Inflammatory macrophage treated with lipopolysaccharide for 1 hour (primary cell): ENCODE results near the gene MRGPRX3.
"Not testable (repeated sequence)": the region's sequence is repeated elsewhere in the genome, so short reads cannot be mapped to it uniquely, and the experiment has no call there.

Source experiments
- DNase-seq, 2 donors: peaks; one replicate each; pipeline ENCODE4 v3.0.0-alpha.2; 2020 to 2022

Gene MRGPRX3

DNA sequence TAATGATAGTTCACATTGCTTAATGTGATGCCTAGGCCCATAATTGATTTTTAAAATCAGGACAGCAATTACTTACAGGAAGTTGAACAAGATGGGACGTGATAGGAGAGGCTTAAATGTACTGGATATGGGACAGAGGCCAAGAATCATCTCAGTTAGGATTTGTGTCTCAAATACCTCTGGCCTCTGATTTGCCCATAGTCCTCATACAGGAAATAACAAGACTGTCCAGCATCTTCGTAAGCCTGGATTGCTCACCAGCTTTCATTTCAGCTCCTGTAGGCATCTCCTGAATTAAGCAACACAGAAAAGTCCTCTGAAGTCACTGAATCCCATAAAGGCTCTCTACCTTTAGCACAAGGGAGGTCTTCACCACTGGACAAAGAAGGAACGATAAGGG, at the start of gene MRGPRX3:
Gene MRGPRX3, plus strand, starts transcription at position 231 of the 400 bp plus-strand sequence. CDS start 4,632 bp downstream, outside the sequence.
- DNase-seq, result peak in 1 of 2 donors; percentile 24

DNA sequence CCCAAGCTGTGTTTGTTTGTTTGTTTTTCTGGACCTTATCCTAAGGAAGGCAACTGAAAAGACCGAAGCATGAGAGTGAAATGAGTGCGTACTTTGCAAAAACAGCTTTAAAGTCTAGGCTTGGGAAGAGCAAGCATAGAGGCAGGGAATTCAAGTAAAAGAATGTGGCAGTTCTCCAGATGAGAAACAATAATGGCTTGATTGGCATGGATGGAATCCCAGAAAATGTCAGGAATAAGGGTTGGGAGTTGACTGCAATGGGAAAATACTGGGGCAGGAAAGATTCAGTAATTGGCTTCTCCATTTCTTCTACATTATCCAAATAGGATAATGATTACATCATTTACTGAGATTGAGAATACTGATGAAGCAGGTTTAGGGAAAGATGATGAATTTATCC, 44.0 kb upstream of the MRGPRX3 start:
- no peak for DNase-seq

DNA sequence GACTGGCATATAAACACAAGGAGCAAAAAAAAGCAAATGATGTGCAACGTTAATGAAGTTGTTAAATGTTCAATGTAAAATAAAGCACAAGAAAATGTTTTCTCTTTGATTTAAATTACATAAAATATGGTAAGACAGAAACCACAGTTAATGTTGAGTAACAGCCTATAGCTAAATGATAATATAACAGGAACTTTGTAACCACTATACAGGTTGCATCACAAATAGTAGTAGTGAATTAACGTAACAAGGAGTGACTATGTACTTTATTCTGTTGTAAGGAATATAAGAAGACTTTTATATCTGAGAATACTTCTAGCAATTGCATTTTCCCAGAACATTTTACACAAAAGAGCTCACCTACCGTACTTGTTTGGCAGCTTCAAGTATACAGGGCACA, 43.4 kb upstream of the MRGPRX3 start:
- peak; percentile 5 to 22 for DNase-seq

DNA sequence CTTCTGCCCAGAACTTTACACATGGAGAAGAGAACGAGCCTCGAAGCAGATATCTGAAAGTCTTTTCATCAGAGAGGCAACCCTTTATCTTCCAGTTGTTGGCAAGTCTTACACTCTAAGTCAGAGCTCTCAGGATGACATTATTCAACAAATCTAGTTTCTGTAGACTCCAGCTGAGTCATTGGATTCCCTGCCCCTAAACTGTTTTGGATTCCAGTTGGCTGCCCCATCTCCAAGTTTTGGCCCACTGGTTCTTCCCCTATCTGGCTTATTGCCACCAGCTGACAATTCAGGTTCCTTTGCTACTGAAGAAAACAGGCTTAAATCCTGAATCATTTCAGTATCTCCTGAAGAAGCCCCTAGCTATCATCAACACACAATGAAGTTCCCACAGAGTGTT, 40.6 kb upstream of the MRGPRX3 start:
- DNase-seq, result no peak

DNA sequence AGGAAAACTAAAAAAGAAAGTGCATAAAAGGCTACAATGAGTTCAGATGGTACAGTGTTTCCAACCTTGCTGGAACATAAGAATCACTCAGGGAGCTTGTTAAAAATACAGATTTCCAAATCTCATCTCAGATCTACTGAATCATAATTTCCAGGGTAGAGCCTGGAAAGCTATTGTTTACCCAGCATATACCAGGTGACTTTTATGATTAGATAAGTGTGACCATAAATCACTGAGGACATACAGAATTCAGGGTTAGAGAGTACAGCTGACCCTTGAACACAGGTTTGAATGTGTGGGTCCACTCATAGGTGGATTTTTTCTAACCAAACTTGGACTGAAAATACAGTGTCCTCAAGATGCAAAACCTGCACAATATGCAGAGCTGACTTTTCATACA, 38.4 kb upstream of the MRGPRX3 start:
- no peak for DNase-seq

DNA sequence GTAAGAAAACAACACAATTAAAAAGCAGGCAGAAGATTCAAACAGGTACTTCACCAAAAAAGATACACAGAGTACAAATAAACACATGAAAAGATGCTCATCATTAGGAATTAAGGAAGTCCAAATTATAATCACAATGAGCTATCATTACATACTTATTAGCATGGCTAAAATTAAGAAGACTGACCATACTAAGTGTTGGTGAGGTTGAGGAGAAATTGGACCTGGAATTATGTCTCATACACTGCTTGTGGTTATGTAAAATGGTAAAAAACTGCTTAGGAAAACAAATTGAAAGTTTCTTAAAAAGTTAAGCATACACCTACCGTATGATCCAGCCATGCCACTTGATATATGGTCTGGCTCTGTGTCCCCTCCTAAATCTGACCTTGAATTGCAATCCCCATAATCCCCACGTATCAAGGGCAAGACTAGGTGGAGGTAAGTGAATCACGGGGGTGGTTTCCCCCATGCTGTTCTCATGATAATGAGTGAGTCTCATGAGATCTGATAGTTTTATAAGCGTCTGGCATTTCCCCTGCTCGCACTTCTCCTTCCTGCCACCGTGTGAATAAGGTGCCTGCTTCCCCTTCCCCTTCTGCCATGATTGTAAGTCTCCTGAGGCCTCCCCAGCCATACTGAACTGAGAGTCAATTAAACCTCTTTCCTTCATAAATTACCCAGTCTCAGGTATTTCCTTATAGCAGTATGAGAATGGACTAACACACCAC, 31.3 kb upstream of the MRGPRX3 start:
- DNase-seq, result peak in 1 of 2 donors; percentile 8

DNA sequence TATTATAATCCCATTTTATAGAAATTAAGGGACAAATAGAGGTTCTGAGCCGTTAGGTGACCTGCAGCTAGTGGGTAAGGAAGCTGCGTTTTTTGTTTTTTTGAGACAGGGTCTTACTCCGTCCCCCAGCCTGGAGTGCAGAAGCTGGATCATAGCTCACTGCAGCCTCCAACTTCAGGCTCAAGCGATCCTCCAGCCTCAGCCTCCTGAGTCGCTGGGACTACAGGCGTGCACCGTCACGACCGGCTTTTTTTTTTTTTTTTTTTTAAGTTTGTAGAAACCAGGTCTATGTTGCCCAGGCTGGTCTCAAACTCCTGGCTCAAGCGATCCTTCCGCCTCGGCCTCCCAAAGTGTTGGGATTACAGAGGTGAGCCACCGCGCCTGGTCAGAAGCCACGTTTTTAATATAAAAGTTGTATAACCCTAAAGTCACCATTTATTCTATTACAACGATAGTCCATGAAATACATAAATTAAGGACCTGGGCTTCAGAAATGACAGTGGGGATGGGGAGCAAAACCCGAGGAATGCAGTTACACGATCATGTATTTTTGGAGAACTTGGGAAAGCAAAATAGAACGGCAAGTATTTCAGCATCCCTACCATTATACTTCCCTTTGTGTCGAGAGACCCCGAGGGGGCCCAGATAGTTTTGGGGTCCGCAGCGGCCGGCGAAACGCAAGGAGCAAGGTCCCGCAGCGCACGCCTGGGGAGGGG, 27.1 kb upstream of the MRGPRX3 start:
- no peak for DNase-seq

DNA sequence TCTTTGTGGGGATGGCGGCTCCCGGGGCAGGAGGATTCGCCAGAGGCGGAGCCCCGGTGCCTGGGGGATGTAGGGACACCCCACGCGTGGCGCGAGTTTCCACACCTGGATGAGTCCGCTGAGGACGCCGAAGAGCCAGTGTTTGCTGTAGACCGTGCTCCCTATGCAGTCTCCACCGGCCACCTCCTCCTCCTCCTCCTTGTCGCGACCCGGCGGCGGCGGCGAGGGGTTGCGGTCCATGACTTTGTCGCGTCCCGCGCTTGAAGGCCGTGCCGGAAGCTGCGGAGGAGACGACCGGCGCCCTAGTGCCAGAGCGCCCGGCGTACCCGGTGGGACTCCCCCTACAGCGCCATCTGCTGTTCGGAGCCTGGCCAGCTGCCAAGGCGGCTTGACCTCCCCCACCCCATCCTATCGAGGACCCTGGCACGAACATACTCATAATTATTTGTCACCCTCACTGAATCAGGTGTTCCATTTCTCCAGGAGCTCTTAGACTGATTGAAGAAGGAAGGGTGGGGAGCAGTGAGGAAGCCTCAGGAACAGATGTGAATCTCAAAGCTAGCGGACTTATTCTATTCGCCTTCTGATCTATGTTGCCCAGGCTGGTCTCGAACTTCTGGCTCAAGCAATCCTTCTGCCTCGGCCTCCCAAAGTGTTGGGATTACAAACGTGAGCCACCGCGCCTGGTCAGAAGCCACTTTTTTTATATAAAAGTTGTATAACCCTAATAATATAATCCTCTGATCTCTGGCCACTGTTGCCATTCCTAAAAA, 26.4 kb upstream of the MRGPRX3 start, which contains the start of gene SAAL1:
Gene SAAL1, minus strand, starts transcription at position 281 of the 773 bp plus-strand sequence. Its CDS starts 41 bp downstream, at position 240.
- peak; percentile 61 to 92 for DNase-seq

DNA sequence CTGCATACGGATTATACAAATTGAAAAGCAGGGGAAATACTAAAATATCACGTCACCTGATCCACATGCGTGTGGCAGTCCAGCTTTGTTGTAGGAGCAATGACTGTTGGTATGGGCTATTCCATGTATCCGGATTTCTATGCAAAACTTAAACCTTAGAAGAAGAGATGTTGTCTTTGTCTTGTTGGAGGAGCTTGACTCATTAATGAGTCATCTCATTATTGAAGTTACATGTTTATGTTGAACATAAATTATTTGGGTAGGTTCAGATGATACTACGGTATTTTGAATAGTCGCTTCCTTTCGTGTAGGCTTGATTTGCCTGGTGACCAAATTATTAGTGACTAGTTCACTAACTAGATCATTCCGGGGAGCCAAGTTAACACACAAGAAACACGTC, 25.7 kb upstream of the MRGPRX3 start:
- DNase-seq, result no peak

DNA sequence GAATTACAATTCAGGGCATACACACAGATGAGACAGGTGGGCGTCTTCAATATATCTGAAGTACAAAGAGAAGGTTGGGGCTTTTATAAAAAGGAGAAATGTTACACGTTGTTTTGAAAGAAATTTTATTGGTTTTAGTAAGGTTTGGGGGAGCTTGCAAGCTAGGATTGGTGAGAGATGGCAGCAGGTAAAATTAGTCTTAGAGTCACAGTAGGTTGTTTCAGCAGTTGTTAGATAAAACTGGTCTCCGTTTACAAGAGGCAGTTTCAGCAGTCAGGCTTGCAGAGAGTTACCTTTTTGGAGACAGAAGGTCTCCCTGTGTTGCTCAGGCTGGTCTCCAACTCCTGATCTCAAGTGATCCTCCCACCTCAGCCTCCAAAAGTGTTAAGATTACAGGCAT, 24.1 kb upstream of the MRGPRX3 start:
- no peak for DNase-seq

DNA sequence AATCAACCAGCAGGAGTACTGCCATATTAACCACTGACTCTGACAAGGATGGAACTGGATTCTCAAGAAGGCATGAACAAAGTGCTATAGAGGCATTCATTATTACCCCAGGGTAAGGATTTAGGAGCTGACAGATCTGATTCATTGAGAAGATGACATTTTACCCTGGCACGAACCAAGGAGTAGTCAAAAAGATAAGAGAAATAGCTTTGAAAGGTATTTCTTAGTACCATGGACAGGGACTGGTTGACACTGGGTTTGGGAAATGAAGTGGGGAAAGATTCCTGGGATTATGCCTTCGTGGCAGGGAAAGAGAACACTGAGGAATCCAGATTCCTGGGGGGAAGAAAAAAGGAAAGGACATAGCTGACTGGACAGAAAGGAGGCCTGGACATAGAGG, 21.4 kb upstream of the MRGPRX3 start:
- no peak for DNase-seq

DNA sequence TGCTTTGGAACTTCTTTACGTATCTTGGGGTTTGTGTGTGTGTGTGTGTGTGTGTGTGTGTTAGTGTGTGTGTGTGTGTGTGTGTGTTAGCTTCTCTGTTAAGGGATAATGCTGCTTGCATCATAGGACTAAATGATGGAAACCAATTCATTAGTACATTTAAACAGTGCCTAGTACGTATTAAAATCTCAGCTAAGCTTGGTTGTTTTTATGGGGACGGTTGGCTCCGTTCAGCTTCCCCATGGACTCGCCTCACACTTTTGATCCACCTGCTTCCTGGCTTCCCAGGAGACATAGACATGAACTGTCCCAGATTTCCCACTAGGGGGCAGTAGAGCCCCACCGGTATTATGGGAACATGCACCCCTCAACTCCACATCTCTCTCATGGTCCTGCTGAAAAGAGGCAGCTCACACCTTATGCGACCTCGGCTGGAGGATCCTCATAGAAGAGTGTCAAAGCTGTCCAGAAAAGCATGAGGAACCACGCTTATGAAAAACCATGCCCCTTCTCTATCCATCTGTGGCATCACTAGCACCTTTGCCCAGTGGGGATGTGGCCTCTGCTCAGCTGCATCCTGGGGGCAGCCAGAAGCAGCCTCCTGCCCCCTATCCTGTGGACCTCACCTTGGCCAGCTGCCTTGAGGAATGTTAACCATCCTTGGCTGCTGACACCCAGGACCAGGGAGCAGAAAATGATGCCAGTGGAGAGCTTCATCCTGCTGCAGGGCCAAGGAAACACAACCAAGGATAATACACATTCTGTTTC, 16.8 kb upstream of the MRGPRX3 start:
- DNase-seq, result peak; percentile 22 to 77

DNA sequence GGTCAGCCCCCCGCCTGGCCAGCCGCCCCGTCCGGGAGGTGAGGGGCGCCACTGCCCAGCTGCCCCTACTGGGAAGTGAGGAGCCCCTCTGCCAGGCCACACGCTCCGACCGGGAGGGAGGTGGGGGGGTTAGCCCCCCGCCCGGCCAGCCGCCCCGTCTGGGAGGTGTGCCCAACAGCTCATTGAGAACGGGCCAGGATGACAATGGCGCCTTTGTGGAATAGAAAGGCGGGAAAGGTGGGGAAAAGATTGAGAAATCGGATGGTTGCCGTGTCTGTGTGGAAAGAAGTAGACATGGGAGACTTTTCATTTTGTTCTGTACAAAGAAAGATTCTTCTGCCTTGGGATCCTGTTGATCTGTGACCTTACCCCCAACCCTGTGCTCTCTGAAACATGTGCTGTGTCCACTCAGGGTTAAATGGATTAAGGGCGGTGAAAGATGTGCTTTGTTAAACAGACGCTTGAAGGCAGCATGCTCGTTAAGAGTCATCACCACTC, 11.0 kb upstream of the MRGPRX3 start:
- not testable (repeated sequence) for DNase-seq

DNA sequence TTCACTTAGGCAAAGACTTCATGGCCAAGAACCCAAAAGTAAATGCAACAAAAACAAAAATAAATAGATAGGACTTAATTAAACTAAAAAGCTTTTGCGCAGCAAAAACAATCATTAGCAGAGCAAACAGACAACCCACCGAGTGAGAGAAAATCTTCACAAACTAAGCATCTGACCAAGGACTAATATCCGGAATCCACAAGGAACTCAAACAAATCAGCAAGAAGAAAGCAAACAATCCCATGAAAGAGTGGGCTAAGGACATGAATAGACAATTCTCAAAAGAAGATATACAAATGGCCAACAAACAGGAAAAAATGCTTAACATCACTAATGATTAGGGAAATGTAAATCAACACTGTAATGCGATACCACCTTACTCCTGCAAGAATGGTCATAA, 1.3 kb upstream of the MRGPRX3 start:
- DNase-seq, result not testable (repeated sequence)

DNA sequence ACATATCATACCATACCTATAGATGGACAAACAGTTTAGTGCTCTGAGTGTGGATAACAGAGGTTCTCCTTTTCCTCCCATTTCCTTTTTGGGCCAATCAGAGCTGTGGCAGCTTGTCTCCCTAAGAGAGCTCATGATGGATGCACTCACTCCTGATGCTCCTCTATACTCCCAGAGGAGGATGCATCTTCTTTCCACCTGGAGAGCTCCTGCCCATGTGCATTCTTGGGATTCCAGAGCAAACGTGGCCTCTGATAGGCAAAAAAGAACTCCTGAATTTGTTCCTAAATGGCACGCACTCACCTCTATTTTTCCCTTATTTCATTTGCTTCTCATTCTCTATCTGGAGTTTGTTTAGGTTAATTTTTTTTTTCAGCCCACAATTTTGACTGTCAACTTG, 2.9 kb downstream of the MRGPRX3 start:
- DNase-seq, result no peak

DNA sequence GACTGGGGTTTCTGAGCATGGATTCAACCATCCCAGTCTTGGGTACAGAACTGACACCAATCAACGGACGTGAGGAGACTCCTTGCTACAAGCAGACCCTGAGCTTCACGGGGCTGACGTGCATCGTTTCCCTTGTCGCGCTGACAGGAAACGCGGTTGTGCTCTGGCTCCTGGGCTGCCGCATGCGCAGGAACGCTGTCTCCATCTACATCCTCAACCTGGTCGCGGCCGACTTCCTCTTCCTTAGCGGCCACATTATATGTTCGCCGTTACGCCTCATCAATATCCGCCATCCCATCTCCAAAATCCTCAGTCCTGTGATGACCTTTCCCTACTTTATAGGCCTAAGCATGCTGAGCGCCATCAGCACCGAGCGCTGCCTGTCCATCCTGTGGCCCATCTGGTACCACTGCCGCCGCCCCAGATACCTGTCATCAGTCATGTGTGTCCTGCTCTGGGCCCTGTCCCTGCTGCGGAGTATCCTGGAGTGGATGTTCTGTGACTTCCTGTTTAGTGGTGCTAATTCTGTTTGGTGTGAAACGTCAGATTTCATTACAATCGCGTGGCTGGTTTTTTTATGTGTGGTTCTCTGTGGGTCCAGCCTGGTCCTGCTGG, 4.9 kb downstream of the MRGPRX3 start:
- DNase-seq, result no peak

DNA sequence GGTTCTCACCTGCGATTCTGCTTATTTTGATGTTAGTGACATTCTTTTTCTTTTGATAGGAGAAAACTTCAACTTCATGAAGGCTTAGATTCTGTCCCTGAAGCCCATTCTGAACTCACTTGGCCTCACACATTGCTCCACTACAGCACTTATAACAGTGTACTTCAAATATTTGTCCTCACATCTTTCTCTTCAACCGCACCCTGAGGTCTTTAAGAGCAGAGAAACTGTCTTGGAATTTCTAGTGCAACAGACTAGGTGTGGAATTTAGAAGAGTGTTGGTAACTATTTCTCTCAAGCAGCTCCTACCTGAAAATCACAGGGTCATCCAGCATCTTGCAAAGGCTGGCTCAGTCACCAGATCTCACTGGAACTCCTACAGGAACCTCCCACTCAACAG, 7.8 kb downstream of the MRGPRX3 start:
- DNase-seq, result no peak

DNA sequence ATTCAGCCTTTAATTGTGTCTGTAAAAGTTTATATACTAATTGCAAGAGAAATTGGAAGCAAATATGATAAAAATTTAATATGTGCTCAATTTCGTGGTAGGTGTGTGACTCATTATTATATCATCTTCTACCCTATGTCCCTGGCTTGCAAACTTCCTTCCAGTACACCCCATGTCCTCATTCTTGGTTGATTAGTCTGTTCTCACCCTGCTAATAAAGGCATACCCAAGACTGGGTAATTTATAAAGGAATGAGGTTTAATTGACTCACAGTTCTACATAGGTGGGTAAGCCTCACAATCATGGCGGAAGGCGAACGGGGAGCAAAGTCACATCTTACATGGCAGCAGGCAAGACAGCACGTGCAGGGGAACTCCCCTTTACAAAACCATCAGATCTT, 11.9 kb downstream of the MRGPRX3 start:
- DNase-seq, result no peak

DNA sequence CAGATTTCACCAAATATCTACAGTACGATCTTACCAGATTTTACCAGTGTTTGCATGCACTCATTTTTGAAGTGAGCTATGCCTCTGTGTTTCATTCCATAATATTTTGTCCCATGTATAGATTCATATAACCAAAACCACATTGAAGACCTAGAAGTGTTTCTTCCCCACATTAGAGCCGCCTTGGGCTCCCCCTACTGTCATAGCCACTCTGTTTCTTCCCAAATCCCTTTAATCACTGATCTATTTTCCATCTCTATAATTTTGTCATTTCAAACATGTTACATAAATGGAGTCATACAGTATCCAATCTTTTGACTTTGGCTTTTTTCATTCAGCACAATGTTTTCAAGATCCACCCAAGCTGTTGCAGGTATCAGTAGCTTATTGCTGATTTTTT, 12.7 kb downstream of the MRGPRX3 start:
- no peak for DNase-seq

DNA sequence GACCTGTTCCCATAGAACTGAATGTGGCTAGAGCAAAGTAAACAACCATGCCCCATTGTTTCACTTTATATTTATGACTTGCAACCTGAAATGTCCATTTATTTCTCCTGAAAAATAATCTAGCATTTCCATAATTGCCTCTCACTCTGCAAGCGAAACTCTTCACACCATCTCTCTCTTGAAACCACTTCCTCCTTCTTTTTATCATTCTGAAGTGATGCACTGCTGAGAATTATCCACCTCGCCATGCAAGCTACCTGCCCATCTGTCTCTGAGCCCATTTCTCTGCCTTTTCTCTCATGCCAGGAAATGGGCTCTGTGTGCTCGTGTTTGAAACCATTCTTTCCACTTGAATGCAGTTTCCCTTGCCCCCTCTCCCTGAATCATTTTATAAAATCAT, 13.5 kb downstream of the MRGPRX3 start:
- DNase-seq, result no peak

DNA sequence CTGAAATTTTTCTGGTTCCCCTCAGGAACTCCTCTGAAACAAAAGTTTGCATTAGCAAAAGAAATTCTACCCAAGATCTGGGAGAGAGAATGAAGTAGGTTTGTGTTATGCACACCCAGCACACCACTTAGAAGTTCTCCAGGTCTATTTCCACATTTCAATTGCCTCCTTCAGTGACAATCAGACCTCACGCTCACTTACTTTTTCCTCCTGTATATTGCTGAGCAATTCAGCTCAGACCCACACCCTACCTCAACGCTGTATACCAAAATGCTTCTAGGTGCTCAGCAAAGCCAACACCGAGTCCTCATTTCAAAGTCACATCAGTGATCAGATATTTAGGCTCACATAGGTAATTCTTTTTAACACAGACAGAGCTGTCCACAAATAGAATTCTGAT, 19.2 kb downstream of the MRGPRX3 start:
- DNase-seq, result no peak

DNA sequence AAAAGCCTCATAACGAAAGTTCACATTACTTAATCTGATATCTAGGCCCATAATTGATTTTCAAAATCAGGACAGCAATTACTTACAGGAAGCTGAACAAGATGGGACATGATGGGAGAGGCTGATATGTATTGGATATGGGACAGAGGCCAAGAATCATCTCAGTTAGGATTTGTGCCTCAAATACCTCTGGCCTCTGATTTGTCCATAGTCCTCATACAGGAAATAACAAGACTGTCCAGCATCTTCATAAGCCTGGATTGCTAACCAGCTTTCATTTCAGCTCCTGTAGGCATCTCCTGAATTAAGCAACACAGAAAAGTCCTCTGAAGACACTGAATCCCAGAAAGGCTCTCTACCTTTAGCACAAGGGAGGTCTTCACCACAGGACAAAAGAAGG, 36.0 kb downstream of the MRGPRX3 start:
- no peak for DNase-seq
